Measurements from ENCODE around the gene HSD17B2.

Gene HSD17B2

GRCh38 chr16:82050909-82051357 lies 15.9 kb downstream of the HSD17B2 start:
- no peak for DNase-seq

DNA sequence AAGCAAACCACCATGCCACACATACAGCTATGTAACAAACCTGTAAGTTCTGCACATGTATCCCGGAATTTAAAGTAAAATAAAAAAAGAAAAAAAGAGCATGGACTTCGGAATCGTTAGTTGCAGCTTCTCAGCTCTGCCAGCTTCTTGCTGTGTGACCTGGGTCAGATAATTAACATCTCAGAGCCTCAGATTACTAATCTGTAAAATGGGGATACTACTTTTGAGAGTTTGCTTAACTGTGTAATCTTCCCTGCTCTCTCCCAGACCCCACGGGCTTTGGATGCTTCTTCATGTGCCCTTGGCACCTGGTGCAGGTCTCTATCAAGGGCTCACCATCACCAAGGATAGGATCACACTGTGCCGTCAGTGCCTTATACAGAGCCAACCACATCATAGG lies 16.6 kb downstream of the HSD17B2 start:
- DNase-seq: no peak

DNA sequence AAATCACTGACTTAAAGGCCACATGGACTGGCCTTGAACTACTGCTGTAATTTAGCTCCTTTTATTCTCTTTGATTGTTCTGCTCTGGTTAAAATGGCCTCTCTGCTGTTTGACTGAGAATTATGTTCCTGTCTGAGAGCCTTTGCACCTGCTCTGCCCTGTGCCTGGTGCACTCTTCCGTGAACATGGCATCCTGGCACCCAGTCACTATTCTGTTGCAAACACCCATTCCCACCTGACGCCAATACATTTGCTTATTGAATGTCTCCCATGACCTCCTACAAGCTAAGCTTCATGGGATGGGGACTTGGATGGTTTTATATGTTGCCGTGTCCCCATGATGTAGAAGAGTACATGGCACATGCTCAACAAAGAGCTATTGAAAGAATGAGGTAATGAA lies 20.1 kb downstream of the HSD17B2 start:
- no peak for DNase-seq

GRCh38 chr16:82055728-82056549 lies 20.9 kb downstream of the HSD17B2 start:
- no peak for DNase-seq

GRCh38 chr16:82056550-82056896 lies 21.5 kb downstream of the HSD17B2 start:
- DNase-seq: no peak

DNA sequence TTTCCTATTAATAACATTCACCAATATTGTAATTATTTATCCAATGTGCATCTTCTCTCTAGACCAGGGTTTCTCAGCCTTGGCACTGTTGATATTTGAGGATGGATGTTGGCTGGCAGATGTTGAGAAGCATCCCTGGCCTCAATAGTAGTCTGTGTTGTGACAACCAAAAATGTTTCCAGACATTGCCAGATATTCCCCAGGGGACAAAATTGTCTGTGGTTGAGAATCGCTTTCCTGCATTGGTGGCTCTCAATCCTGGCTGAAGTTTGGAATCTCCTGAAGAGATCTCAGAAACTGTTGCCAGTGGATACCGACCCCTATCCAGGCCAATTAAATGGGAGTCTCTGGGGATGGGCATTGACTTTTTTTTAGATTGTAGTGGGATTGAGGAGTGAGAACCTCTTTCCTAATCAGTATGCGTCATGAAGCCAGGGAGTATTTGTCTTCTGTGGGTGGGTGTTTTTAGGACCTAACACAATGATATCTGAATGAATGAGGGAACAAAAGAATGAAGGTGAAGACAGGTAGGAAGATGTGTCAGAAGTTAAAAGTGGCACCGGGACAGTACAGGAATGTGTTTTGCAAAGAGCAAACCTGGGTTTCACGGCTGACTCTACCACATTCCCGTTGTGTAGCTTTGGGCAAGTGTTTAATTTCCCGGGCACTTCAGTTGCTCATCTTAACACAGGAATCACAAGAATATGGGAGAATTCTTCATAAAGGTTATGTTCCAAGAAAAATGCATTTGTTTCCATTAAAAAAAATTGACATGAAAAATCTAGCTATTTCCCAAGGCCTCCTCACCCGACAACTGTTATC lies 24.3 kb downstream of the HSD17B2 start:
- DNase-seq: no peak

DNA sequence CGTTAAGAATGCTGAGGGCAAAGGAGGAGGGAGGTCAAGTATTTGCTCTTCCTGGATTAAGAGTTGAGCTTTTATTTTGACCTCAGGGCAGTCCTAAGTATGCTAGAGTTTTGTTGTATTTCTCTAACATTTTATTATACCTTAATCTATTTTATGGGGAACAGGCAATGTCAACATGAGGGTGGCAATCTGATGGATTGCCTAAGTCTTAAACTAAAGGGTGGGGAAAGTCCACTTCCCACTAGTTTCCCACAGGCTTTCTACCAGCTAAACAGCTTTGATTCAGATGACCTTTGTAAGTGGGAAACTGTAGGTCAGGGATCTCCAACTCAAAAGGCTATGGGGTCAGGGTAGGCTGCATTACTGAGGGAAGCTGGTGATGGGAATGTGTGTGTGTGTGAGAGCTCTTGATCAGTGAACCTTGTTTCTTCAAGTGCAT lies 24.9 kb downstream of the HSD17B2 start:
- no peak for DNase-seq

GRCh38 chr16:82061861-82062525 lies 26.9 kb downstream of the HSD17B2 start:
- DNase-seq: no peak

GRCh38 chr16:82062645-82063058 lies 27.6 kb downstream of the HSD17B2 start:
- DNase-seq: no peak

DNA sequence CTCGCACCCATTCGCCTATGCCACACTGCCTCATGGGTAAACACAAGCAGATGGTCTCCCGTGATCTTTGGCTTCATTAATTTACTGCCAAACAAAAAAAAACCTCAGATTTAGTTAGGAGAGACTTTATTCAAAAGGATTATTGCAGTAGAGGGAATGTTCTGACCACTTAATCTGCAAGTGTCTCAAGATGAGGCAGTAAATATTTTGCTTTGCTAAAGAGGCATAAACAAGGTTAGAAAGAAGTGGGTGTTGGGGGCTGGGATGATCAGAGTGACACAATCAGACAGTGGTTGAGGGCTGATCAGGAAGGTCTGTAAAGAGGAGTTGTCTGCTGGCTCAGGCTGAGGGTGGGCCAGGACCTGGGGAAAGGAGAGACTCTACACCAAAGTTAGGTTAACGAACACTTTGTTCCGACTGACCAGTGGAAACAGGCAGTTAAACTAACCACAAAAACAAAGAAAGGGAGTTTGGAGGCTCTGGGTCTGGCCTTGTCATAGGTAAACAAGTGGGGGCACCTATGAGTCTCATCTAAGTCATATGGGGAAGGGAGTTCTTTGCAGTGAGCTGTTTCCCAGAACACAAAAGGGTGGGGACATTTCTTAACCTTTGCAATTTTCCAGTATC lies 28.5 kb downstream of the HSD17B2 start:
- no peak for DNase-seq

DNA sequence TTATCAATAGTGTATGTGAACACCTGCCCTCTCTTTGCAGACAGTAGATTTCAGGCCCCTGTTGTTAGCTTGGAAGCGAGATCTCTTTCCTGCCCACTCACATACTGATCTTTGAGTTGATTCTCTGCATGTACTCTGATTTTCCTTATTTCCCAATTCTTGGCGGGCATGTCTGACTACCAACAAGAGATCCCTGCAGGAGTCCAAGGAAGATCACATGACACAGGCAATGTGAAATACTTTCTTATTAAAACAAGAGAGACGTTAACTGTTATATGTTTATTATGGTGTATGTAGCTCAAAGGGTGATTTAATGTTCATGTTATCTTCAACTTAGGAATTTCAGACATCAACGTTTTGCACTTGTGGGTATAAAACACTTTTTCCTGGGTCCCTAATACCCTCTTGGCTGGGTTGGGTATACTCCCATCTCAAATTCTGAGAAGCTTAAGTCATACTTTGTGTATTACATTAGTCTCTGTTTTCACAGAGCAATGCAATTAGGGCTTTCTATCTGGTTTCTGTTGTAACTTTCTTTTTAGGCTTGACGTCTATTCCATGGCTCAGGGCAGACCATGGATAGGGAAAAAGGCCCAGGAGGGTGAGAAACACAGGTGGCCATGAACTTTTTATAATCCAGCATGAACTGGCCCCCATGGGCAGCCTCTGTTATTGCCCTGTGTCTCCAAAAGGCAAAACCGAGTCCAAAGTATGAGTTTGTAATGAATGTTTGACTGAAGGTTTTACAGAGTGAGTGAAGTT lies 32.2 kb downstream of the HSD17B2 start:
- no peak for DNase-seq

GRCh38 chr16:82067804-82068325 lies 32.8 kb downstream of the HSD17B2 start:
- no peak for DNase-seq

DNA sequence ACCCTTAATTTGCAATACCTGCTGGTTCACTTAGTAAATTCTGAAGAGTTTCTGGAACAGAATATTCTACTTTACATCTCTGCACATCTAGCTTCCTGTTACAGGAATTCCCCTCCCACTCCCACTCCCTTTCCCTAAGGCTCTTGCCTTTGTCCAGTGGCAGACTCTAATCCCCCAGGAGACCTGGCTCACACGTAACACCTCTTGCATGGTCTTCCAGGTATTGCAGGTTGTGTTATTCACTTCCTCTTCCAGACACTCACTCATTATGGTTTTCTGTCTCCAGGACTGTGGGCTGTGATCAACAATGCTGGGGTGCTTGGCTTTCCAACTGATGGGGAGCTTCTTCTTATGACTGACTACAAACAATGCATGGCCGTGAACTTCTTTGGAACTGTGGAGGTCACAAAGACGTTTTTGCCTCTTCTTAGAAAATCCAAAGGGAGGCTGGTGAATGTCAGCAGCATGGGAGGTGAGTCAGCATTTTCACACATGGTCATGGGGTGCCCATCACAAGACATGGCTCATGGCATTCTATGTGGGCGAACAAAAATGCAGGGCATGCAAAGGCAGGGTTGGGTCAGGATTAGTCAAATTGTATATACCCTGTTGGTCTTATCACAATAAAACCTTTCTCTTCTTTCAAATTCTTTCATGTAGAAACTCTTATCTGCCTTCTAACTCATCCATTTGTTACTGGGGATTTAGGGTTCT lies 35.8 kb downstream of the HSD17B2 start:
- DNase-seq: no peak

DNA sequence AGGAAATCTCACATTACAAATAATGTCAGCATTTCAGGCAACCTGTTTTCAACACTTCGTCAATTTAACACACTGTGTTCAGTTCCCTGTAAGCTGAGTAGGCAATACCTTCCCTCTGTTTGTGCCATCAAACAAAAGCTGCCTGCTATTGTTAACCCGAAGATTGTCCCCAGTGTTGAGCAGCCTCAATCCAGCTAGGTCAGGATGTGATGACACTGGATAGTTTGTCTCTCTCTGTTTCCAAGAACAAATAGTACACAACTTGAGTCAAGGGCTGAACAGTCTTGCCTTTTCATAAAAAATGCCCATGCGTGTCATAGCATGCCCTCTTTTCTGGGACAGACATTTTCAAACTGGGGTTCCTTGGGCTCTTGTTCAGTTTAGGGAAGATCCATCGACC lies 36.4 kb downstream of the HSD17B2 start:
- DNase-seq: no peak

GRCh38 chr16:82072313-82072712 lies 37.3 kb downstream of the HSD17B2 start:
- no peak for DNase-seq

DNA sequence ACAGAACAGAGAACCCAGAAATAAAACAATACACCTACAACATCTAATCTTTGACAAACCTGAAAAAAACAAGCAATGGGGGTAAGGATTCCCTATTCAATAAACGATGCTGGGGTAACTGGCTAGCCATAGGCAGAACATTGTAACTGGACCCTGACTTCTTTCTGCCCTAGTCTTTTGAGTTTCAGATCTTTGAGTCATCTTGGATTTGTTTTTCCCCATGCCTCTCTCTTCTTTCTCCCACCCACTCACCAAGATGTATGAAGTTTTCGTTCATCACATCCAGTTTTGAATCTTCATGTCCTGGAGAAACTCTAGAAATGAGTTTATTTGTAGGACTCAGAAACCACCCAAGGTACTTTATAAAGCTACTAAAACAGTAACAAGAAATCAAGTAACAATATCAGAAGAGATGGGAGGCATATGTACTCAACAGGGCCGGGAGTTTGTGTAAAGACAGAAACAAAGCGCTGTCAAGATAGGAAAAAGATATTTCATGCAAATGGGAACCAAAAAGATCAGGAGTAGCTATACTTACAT lies 39.0 kb downstream of the HSD17B2 start:
- DNase-seq: no peak

DNA sequence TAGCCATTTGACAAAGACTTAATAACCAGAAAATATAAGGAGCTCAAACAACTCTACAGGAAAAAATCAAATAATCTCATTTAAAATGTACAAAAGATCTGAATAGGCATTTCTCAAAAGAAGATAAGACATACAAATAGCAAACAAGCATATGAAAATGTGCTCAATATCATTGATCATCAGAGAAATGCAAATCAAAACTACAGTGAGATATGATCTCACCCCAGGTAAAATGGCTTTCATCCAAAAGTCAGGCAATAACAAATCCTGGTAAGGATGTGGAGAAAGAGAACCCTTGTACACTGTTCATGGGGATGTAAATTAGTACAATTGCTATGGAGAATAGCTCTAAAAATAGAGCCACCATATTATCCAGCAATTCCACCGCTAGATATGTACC lies 43.1 kb downstream of the HSD17B2 start:
- no peak for DNase-seq

GRCh38 chr16:82079892-82080291 lies 44.8 kb downstream of the HSD17B2 start:
- DNase-seq: no peak

DNA sequence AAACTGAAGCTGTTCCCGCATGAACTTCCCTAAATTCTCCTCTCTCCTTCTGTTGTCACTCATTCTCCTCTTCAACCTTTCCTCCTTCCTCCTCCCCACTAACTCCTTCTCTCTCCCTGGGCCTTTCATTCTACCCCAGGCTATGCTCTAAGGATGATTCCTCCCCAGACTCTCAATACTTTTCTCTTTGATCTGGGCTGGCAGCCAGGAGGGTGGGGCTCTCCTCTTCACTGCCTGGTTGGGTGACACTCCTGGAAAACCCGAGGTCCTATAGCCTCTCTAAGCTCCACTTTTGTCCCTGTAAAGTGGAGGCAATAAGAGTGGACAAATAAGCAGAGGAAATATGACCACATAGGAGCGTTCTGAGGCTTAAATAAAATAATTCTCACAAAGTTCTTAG lies 46.2 kb downstream of the HSD17B2 start:
- DNase-seq: no peak

DNA sequence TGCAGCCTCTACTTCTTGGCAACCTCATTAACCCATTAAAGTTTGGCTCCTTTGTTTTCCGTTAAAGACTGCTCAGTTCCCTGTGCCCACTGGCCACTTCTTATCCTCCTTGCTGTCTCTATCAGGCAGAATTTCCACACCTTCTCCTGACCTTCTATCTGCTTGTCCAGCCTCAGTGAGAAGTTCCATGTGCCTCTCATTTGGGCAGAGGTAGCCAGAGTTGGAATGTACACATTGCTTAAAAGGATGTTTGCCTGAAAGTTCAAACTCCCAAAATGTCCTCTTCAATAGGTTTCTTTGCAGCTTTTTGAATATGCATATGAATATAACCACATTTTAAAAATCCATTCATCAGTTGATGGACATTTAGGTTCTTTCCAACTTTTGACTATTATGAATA lies 47.0 kb downstream of the HSD17B2 start:
- no peak for DNase-seq

Measured in NCI-H446 (cell line).